Superior temporal gyrus (tissue), 1 donor: ENCODE results near the gene ATF6.

ENCODE experiments used
- DNase-seq: peaks from one replicate; pipeline ENCODE4 v3.0.0-alpha.2; 2016; ENCODE audit errors: extremely low spot score

The ATF6 gene

GRCh38 chr1:161966067-161966466, 199.9 kb downstream of the ATF6 start:
- DNase-seq, result no peak

DNA sequence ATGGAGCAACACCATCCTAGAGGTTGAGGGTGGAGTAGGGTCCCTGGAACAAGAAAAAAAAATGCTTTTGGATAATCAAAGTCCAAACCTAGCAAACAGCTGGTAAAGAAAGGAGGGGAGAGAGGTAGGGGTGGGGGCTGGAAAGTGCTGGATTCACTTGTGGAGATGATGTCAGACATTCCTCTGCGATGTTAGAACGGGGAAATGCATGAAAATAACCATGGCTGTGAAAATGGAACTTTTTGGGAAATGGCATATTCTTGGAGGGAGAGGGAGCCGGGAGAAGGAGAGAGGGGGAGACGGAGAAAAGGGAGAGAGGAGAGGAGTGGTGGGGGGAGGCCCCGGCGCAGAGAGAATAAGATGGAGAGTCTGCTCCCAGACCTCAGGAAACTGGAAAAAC, 203.9 kb downstream of the ATF6 start:
- DNase-seq, result no peak

DNA sequence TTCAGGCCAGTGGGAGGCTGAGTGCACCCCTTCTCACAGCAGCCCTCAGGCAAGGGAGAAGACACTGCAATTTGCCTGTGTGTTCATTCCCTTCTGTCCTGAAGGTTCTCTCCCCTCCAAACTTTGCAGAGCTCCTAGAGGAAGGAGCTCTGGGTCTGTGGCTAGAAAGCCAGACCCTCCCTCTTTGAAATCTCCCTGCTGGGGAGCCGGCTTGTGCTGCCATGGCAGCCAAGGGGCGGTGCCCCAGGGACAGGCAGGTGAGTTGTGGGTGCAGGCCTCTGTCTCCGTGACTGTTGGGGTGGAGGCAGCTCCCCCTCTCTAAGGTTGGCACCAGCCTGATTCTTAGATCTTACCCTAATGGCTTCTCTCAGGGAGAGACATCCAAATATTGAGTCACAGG, 204.5 kb downstream of the ATF6 start:
- no peak for DNase-seq

DNA sequence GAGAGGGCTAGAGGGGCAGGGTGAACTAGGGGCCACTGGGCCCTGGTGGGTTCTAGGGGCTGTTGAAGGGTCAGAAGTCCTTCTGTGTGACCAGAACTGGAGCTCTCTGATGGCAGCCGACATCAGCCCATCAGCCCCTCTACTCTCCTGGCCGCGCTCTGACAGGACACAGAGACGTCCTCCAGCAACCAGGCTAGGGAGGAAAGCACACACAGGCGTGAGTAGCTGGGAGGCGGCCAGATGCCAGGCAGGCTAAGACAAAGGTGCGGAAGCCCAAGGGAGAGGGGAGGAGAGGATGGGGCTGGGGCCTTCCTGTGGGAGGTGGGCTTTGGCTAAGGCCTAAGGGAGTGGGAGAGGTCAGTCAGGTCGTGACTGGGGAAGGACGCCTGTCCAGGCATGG, 206.7 kb downstream of the ATF6 start:
- no peak for DNase-seq

DNA sequence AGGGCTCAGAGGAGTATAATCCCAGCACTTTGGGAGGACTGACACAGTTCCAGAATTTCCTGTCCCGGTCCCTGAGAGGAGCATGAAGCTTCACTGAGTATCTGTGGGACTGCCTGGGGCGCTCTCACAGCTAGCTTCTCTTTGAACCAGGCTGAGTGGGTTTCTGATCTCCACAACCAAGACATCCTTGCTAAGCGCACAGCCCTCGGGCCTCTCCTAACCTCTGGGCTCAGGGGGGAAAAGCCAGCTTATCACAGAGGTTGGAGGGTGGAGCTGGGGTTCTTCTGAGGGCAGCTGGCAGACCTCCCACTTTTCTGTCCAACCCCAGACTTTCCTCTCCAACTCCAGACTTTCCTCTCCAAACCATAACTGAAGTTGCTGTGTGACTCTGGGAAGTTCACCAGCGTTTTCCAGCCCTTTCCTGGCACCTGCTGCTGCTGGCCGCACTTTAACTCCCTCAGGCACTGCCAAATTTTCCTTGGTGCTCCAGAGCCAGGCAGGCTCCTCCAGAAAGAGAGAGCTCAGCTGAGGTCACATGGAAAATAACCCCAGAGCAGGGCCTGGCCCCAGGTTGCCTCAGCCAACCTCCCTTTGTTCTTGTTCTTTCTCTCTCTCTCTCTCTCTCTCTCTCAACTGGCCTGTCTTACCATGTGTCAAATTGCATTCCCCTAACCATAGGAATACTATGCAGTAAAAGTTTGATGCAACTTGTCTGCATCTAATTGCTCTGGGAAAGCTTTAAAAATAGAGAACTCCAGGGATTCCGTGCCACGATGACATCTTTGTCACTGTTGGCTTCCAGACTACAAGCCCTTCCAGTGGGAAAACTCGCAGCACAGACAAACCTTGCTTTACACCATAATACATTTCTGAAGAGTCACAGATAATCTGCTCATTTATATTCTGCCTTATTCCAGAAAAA, 208.1 kb downstream of the ATF6 start:
- DNase-seq, result no peak

GRCh38 chr1:161978011-161978790, 212.1 kb downstream of the ATF6 start:
- no peak for DNase-seq

DNA sequence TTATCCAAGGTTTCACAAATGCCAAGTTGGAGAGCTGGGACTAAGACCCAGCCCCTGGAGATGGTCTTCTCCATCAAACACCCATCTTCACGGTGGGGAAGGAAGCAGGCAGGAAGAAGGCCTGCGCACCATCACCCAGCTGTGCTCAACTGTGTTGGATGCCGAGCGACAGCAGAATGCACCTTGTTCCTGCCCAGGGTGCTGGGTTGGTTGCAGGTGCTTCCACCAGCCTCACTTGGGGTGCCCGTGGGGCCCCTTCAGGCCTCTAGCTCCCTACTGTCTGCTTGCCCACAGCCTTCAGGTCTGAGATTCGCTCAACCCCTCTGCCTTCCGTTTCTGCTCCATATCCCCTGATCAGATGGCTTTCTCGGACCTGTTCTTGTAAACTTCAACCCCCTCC, 215.0 kb downstream of the ATF6 start:
- no peak for DNase-seq

DNA sequence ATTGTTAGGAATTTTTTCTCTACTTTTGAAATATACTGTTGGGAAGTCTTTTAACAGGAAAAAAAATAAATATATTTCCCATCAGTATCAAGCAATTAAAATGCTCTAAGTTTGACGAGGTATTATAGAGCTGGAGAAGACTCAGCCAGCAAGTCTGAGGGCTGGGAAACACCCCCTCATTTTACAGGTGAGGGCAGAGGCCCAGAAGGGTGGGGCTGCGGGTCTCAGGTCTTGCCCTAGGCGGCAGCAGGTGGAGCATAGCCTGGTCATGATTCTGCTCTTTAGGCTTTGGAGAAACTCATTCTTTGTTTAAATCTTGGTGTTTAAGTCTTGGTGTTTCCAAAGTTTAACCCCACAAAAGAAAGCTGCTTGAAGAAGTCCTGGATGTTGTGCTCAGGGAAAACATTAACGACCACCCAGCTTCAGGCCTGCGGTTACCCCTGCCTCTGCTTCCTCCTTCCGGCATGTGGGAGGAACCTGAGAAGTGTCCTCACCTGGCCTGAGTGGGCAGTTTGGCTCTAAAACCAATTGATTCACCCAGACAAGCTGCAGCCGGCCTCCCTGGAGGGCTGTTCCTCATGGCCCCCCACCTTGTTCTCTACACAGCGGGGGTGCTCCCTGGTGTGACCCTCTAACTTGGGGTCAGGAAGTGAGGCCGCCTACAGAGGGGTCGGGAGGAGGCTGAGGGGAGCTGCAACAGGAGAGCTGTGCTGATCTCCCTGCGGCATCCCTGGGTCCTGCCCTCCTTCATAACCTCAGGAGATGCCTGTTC, 215.8 kb downstream of the ATF6 start:
- DNase-seq, result no peak

DNA sequence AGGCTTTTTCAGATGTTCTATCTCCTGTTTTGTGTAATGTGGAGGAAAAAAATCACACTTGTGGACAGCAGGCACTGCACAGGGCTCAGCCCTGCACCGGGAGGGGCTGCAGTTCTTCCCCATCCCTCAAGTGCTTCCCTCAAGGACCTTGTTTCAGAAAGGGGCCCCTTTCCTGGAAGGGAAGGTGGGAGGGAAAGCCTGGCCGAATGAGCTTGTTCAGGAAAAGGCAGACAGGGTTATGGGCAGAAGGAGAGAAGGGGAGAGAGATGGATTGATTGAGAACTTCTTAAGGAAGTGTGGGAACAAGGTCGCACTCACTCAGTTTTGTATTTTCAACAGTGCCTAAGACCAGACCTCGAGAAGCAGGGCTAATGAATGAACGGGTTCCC, 216.4 kb downstream of the ATF6 start:
- no peak for DNase-seq

DNA sequence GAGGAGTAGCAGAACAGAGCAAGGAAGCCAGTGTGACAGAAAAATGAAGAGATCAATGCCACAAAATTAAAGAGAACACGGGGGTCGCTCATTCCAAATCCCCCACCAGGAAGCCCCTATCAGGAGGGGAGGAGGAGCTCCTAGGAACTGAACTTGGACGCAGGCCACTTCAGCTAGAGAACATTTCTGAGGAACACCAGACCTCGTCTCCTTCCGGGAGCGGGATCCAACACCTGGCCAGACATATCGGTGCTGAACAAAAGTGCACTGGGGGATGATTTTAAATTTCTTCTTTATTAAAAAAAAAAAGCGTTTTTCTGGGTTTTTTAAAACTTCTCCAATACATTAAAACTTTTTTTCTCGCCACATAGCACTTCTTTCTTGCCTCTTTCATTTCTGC, 216.8 kb downstream of the ATF6 start:
- DNase-seq, result no peak

DNA sequence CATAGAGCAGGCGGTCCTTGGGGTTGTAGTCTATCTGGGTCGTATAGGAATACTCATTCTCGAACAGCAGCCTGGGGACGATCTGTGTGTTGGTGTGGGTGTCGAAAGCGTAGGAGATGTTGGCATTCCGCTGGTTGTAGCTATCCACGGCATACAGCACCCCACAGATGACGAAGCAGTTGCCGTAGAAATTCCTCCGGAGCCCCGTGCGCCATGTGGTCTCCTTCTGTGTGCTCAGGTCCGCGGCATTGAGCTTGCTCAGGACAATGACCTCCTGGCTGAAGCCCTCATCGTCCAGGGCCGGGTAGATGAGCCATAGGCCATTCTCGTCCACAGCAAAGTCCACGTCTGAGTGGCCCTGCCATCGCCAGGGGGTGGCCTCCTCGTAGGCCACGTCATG, 217.6 kb downstream of the ATF6 start:
- no peak for DNase-seq

DNA sequence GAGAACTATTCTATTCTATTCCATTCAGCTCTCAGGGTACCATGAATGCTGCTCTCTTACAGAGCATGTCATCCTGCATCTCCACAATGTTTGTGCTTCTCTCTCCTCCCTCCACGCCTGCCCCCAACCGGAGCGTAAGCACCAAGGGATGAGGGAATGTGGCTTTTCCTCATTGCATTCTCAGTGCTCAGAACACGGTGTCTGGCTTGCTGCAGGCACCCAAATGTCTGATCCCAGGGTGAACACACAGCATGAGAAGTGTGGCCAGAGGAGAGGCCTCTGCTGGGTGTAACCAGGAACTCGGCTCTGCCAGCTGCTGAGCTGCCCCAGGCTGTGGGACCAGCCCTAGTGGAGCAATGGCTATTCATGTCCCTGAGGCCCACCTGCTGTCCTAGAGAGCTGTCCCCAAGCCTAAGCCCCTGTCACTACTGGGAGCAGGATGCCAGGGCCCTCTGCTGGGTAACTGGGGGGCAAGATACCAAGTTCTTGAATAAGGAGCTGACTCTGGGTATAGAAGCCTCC, 219.2 kb downstream of the ATF6 start:
- no peak for DNase-seq

DNA sequence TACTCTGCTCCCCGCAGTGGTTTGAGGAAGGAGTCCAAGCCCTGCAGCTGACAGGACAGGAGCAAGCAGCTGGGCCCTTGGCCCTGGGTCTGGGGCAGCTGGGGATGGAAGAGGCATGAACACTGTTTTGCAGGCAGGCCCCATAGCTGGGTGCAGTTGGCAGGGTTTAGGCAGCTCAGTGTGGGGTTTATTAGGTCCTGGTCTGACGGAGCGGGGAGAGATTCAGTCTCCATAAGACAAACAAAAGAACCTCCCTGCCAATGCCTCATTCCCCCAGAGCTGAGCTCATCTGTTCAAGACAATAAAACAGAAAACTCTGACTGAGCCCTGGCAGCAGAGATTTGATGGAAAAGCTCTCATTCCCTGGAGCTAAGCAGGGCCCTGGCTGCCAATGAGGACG, 220.2 kb downstream of the ATF6 start:
- DNase-seq, result peak; percentile 32

- DNase-seq, result no peak
These were observed 221.2 kb downstream of the ATF6 start for GRCh38 chr1:161987303-161987702.

DNA sequence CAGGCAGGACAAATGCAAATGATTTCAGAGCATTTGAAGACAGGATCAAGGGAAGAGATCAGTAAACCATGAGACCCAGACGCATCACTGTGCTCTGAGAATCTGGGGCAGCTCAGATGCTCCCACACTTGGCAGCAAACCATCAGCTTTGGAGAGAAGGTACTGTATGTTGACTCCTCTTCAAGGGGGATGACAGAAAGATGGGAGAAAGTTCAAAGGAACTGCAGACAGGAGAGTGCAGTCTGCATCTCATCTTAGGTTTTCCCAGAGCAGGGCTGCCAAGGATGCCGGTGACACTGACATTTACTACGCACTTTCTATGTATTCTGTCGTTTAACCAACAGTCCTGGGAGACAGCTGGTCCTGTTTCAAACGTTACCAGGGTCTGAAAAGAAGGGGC, 221.8 kb downstream of the ATF6 start:
- DNase-seq, result no peak

- no peak for DNase-seq
These were observed 222.3 kb downstream of the ATF6 start for GRCh38 chr1:161988413-161988812.

DNA sequence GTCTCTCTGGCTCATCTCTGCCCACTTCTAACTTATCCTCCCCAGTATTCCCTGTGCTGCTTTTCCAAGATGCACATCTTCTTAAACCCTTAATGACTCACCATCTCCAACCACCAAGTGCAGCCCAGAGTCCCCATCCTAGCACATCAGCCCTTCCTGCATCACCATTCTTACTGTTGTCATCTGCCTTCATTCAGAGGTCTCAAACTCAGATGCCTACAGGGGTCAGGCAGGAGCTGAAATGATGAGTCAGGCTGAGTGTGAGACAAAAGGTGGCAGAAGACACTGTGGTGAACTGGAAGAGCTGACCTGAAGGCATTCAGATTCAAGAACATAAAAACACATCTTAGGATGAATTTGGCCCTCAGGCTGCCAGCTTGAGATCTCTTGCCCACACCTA, 223.0 kb downstream of the ATF6 start:
- DNase-seq, result no peak

GRCh38 chr1:161989786-161990185, 223.7 kb downstream of the ATF6 start:
- no peak for DNase-seq

DNA sequence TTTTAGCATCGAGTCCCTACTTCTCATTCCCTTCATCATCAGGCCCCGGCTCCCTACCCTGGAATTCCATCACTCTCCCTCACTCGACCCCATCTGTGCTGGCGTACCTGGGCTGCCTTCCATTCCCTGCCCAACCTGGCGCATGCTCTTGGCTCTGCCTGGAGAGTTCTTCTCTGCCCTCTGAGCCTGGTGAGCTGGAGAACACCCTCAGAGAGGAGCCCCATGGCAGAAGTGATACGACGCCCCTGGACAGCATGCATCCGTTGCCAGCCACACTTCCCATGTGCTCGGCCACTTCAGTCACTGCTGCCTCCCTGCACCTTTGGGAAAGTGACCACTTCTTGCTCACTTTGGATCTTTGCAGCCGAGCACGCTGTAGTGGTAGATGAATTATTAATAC, 227.5 kb downstream of the ATF6 start:
- DNase-seq, result no peak

GRCh38 chr1:161994175-161994668, 228.1 kb downstream of the ATF6 start:
- DNase-seq, result peak; percentile 78

- no peak for DNase-seq
These were observed 231.0 kb downstream of the ATF6 start for GRCh38 chr1:161997152-161997551.

GRCh38 chr1:161998811-161999210, 232.7 kb downstream of the ATF6 start:
- no peak for DNase-seq
